Dermis lymphatic vessel endothelial cell (primary cell): ENCODE results near the gene FUNDC2. TPM values are rescaled to one million over a fixed set of nuclear protein-coding genes. Genes with fewer than 3 reads are reported as not detected.

Experiments
- total RNA-seq: library from RNA; depleted of rRNA; stranded (reverse); fragments of >200 nt; gene quantifications from 2 replicates; pipeline ENCODE4 v1.2.1, GENCODE V29; 2014

Gene FUNDC2
- total RNA-seq, result 98.7 and 111 TPM in 2 replicates

GRCh38 chrX:155026727-155027508, at the start of gene FUNDC2:
TSS of gene FUNDC2 (plus strand) at chrX:155026844. CDS start at chrX:155026939, 95 bp downstream.

GRCh38 chrX:155022585-155022984, 4.1 kb upstream of the FUNDC2 start, which contains the start of gene F8:
TSS of gene F8 (minus strand) at chrX:155022723. CDS start at chrX:155022552, 171 bp downstream.

GRCh38 chrX:155070975-155071693, 44.5 kb downstream of the FUNDC2 start, which contains the start of the genes BRCC3, CMC4 and MTCP1:
TSS of gene BRCC3 (plus strand) at chrX:155071508. CDS start at chrX:155071528, 20 bp downstream.
TSS of gene CMC4 (minus strand) at chrX:155071136. CDS start at chrX:155064023, 7,113 bp downstream.
TSS of gene MTCP1 (minus strand) at chrX:155071136. CDS start at chrX:155066010, 5,126 bp downstream.

Other genes with a start within 250 kb of the FUNDC2 start
- gene MPP1, start 221.4 kb upstream of the FUNDC2 start, total RNA-seq, result 25.3 and 26.8 TPM in 2 replicates
- not detected in 2 replicates for gene SMIM9, start 192.2 kb upstream of the FUNDC2 start, total RNA-seq
- 1.7 and 2.1 TPM in 2 replicates for gene F8A1, start 140.5 kb upstream of the FUNDC2 start, total RNA-seq
- 15.1 and 22.4 TPM in 2 replicates for gene F8, start 4.1 kb upstream of the FUNDC2 start, total RNA-seq
- 9.4 and 10.7 TPM in 2 replicates for gene CMC4, start 44.3 kb downstream of the FUNDC2 start, total RNA-seq
- gene MTCP1, start 44.3 kb downstream of the FUNDC2 start, total RNA-seq, result 17.6 and 20.7 TPM in 2 replicates
- 11.3 and 11.5 TPM in 2 replicates for gene BRCC3, start 44.7 kb downstream of the FUNDC2 start, total RNA-seq
- gene VBP1, start 189.6 kb downstream of the FUNDC2 start, total RNA-seq, result 48.9 and 57.2 TPM in 2 replicates
- gene RAB39B, start 237.6 kb downstream of the FUNDC2 start, total RNA-seq, result 0.11 and 0.52 TPM in 2 replicates